ENCODE data around the gene LYPD6B.

DNA sequence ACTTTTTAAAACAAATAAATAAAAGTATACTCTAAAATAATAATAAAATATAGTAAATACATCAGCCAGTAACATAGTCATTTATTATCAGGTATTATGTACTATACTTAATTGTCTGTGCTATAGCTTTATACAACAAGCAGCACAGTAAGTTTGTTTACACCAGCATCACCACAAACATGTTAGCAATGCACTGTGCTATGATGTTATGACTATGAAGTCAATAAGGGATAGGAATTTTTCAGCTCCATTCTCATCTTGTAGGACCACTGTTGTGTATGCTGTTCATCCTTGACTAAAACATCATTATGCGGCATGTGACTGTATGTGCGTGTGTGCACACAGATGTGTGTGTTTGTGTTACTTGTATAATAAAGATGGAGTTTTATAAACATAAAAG lies 137.5 kb downstream of the LYPD6B start:
- no peak for TF ChIP-seq POLR2A (IDR thresholded peaks at IDR 0.05)
- TF ChIP-seq, protein P1, sequence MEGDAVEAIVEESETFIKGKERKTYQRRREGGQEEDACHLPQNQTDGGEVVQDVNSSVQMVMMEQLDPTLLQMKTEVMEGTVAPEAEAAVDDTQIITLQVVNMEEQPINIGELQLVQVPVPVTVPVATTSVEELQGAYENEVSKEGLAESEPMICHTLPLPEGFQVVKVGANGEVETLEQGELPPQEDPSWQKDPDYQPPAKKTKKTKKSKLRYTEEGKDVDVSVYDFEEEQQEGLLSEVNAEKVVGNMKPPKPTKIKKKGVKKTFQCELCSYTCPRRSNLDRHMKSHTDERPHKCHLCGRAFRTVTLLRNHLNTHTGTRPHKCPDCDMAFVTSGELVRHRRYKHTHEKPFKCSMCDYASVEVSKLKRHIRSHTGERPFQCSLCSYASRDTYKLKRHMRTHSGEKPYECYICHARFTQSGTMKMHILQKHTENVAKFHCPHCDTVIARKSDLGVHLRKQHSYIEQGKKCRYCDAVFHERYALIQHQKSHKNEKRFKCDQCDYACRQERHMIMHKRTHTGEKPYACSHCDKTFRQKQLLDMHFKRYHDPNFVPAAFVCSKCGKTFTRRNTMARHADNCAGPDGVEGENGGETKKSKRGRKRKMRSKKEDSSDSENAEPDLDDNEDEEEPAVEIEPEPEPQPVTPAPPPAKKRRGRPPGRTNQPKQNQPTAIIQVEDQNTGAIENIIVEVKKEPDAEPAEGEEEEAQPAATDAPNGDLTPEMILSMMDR (IDR thresholded peaks at IDR 0.05) = no peak

Measured in lower leg skin (tissue), 3 donors.